BLaER1 treated with 17β-estradiol and CSF1 and Interleukin-3, amounts not matched to agents 10 nM and 100 nM (cell line): ENCODE results near the gene RSPH4A.
A peak's percentile ranks its signal among the peaks of the same experiment; 100 is the strongest.
"Not testable (repeated sequence)": the region's sequence is repeated elsewhere in the genome, so short reads cannot be mapped to it uniquely, and the experiment has no call there.

Experiments used
- H3K27ac ChIP-seq, 11 experiments: shearing (Covaris generic); formaldehyde crosslinking; 2 replicates each; pipeline ENCODE4 v1.8.1; 2022
- H3K27me3 ChIP-seq, 11 experiments: shearing (Covaris generic); formaldehyde crosslinking; 2 replicates each; pipeline ENCODE4 v1.8.1; 2022
- H3K36me3 ChIP-seq, 11 experiments: shearing (Covaris generic); formaldehyde crosslinking; 2 replicates each; pipeline ENCODE4 v1.8.1; 2022
- H3K4me1 ChIP-seq, 10 experiments: shearing (Covaris generic); formaldehyde crosslinking; 2 replicates each; pipeline ENCODE4 v1.8.1; 2022
- H3K4me2 ChIP-seq, 11 experiments: shearing (Covaris generic); formaldehyde crosslinking; 2 replicates each; pipeline ENCODE4 v1.8.1; 2022
- H3K4me3 ChIP-seq, 10 experiments: shearing (Covaris generic); formaldehyde crosslinking; 2 replicates each; pipeline ENCODE4 v1.8.1; 2022
- H3K9ac ChIP-seq, 11 experiments: shearing (Covaris generic); formaldehyde crosslinking; 2 replicates each; pipeline ENCODE4 v1.8.1; 2022
- H3K9me3 ChIP-seq, 11 experiments: shearing (Covaris generic); formaldehyde crosslinking; replicated peaks in 1 of 11; 2 replicates each; pipeline ENCODE4 v1.8.1; 2022
- H4K20me1 ChIP-seq, 11 experiments: shearing (Covaris generic); formaldehyde crosslinking; 2 replicates each; pipeline ENCODE4 v1.8.1; 2022
- Cebpa-rat ChIP-seq, 11 experiments: shearing (Covaris generic); IDR thresholded peaks; 2 replicates each; pipeline ENCODE4 v1.8.1; 2022

RSPH4A gene

DNA sequence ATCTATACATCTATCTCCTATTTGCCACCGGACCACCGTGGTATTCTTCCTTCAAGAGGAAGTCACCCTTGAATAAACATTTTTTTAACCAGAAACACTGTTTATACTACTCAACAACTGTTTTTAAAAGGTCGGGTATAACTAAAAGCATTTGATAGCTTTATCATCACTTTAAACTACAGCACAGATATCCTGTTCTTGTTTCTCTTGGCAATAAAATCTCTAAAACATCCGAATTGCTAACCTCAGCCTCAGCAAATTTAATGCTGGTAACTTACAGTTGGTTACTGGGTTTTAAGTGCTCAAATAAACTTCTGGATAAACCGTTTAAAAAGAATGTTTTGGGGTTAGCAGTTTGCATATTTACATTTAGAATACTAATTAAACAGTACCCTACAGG is 31.9 kb downstream of the RSPH4A start:
- Histone ChIP-seq H3K36me3 (peaks cover 56 to 84% (median 65%) of the 10 kb centered on the region in 11 experiments), H3K9me3 (0 out of 22 replicates have a peak, but pooled peaks cover 0 to 4% (median 0%) of the 10 kb centered on the region in 11 experiments), H3K4me1 (no peaks in the 10 kb centered on the region), H3K27me3 (no peaks in the 10 kb centered on the region), H3K4me2 (no peak overlapping the region), H3K4me3 (no peak overlapping the region), H3K27ac (no peak overlapping the region), H3K9ac (no peak overlapping the region), H4K20me1 (peaks cover 0 to 21% (median 5%) of the 10 kb centered on the region in 11 experiments; a peak in 9 of 22 replicates)
- no peak for TF ChIP-seq Cebpa-rat (IDR thresholded peaks at IDR 0.05)

DNA sequence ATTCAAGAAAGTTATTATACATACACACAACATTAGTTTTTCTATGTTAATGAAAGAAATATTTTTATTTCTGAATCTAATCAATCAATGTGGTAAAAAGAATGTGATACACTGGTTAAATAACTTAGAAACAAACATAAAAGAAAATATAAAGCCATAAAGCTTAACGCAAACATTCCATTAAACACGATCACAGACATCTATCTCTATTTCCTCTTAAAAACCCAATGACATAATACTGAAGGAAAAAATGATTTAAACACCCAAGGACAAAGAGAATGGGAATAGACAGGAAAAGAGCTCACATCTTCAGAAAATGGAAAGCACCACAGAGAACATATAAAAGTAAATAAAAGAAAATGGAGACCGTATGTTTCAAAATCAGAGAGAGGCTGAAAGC is 32.9 kb downstream of the RSPH4A start:
- Histone ChIP-seq H3K4me1 (no peaks in the 10 kb centered on the region), H3K27ac (no peak overlapping the region), H3K4me3 (no peak overlapping the region), H3K9me3 (no peaks in the 10 kb centered on the region), H3K9ac (no peak overlapping the region; a peak in 1 of 22 replicates), H3K4me2 (no peak overlapping the region), H3K36me3 (peaks cover 56 to 92% (median 73%) of the 10 kb centered on the region in 11 experiments), H3K27me3 (no peaks in the 10 kb centered on the region), H4K20me1 (peaks cover 0 to 24% (median 5%) of the 10 kb centered on the region in 11 experiments; a peak in 9 of 22 replicates)
- no peak for TF ChIP-seq Cebpa-rat (IDR thresholded peaks at IDR 0.05)

DNA sequence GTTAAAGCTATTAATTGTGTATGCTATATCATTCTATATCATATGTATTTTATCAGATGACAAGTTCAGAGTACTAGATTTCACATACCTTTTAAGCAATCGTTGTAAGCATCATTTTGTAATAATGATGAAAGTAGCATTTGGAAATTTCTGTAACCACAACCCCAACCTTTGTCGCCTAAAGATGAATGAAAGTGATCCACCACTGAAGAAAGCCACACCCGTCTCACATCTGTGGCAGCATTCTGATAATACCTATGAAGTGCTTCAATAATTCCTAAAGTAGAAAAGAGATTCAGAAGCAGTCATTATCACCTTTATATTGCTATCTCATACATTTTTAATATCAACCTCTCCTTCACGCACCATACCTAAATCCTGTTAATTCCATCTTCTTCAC is 35.6 kb downstream of the RSPH4A start:
- Histone ChIP-seq H3K4me1 (no peaks in the 10 kb centered on the region), H3K36me3 (peaks cover 65 to 97% (median 83%) of the 10 kb centered on the region in 11 experiments), H3K9me3 (no peaks in the 10 kb centered on the region), H4K20me1 (peaks cover 0 to 24% (median 0%) of the 10 kb centered on the region in 11 experiments; a peak in 8 of 22 replicates), H3K4me3 (no peak overlapping the region), H3K4me2 (no peak overlapping the region), H3K9ac (no peak overlapping the region), H3K27ac (no peak overlapping the region), H3K27me3 (no peaks in the 10 kb centered on the region)
- TF ChIP-seq Cebpa-rat (IDR thresholded peaks at IDR 0.05) = no peak

DNA sequence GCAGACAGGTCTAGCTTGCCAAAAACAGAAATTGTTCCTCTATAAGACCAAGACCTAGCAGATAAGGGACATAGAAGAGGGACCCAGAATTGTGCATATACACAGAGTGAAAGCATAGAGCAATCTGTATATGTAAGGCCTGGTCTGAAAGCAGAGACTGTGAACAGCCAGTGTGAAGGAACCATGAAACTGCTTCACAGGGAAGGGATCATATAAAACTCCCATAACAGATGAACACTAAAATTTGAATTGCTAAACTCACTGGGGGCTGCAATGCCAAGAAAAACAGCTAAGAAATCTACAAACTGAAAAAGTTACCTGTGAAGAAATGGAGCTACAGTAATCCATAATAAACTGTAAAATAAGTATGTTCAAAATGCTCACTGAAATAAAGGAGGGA is 45.3 kb downstream of the RSPH4A start:
- no peak for TF ChIP-seq Cebpa-rat (IDR thresholded peaks at IDR 0.05)
- Histone ChIP-seq H3K36me3 (peaks cover 40 to 93% (median 64%) of the 10 kb centered on the region in 11 experiments), H4K20me1 (peaks cover 32 to 90% (median 55%) of the 10 kb centered on the region in 11 experiments; a peak in 20 of 22 replicates), H3K4me1 (peaks cover 8 to 55% (median 17%) of the 10 kb centered on the region in 10 experiments), H3K27me3 (no peaks in the 10 kb centered on the region), H3K9me3 (no peaks in the 10 kb centered on the region), H3K4me3 (no peak overlapping the region), H3K4me2 (no peak overlapping the region), H3K27ac (no peak overlapping the region), H3K9ac (no peak overlapping the region)

DNA sequence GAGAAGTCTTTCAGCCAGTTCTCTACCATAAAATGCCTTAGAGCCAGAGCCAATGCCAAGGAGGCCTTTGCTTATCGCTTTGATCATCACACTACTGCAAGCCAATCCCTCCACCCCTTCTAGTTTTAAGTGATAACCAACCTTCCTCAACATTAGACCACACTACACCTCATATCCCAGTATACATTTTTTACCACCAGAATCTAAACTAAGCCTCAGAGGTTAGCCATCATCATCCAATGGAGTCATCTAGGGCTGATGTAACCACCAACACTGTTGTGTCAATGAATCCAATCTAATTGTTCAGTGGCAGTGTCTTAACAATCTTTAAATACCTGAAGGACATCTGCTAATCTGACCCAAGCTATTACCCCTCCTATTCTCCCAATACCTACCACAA is 45.9 kb downstream of the RSPH4A start:
- Histone ChIP-seq H3K4me3 (no peak overlapping the region), H3K27ac (no peak overlapping the region), H3K36me3 (peaks cover 34 to 88% (median 58%) of the 10 kb centered on the region in 11 experiments; a peak in 21 of 22 replicates), H4K20me1 (peaks cover 32 to 96% (median 60%) of the 10 kb centered on the region in 11 experiments; a peak in 20 of 22 replicates), H3K4me2 (peak overlapping the region in 2 of 11 experiments; percentile 10 to 43; a peak in 2 of 22 replicates), H3K27me3 (no peaks in the 10 kb centered on the region), H3K4me1 (peaks cover 13 to 61% (median 23%) of the 10 kb centered on the region in 10 experiments), H3K9ac (no peak overlapping the region), H3K9me3 (no peaks in the 10 kb centered on the region)
- no peak for TF ChIP-seq Cebpa-rat (IDR thresholded peaks at IDR 0.05)

DNA sequence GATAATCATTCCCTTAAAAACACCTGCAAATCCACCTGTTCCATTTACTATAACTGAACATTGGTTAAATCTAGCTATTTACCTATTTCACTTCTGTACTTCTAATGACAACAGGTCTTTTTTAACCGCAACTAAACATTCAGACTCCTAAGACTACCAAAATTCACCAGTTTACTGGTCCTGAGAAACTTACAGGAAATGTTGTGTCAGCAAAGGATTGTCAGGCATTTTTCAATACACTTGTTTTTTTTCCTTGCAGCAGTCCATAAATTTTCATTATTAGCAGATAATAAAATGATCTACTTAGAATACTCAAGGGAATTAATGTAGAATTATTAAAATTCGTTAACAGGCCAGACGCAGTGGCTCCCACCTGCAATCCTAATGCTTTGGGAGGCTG is 47.0 kb downstream of the RSPH4A start:
- Histone ChIP-seq H3K36me3 (peaks cover 23 to 77% (median 47%) of the 10 kb centered on the region in 11 experiments; a peak in 21 of 22 replicates), H3K27me3 (no peaks in the 10 kb centered on the region), H3K4me2 (peak overlapping the region in 2 of 11 experiments; percentile 17 to 22; a peak in 2 of 22 replicates), H3K9me3 (no peaks in the 10 kb centered on the region), H3K4me1 (peaks cover 13 to 61% (median 25%) of the 10 kb centered on the region in 10 experiments), H3K27ac (no peak overlapping the region), H3K4me3 (no peak overlapping the region), H4K20me1 (peaks cover 32 to 91% (median 60%) of the 10 kb centered on the region in 11 experiments; a peak in 20 of 22 replicates), H3K9ac (no peak overlapping the region)
- TF ChIP-seq Cebpa-rat (IDR thresholded peaks at IDR 0.05) = no peak

DNA sequence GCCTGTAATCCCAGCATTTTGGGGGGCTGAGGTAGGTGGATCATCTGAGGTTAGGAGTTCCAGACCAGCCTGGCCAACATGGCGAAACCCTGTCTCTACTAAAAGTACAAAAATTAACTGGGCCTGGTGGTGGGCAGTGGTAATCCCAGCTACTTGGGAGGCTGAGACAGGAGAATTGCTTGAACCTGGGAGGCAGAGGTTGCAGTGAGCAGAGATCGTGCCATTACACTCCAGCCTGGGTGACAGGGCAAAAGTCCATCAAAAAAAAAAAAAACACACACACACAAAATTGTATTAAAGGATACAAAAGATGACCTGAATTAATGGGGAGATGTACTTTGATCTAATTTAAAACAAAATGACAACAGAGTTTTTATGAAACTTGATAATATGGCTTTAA is 47.9 kb downstream of the RSPH4A start:
- H3K36me3 ChIP-seq = peaks cover 14 to 69% (median 38%) of the 10 kb centered on the region in 11 experiments; a peak in 21 of 22 replicates
- H4K20me1 ChIP-seq = peaks cover 31 to 82% (median 57%) of the 10 kb centered on the region in 11 experiments; a peak in 20 of 22 replicates
- H3K9ac ChIP-seq, H3K9me3 ChIP-seq, H3K27me3 ChIP-seq, H3K4me3 ChIP-seq, H3K27ac ChIP-seq: not testable (repeated sequence)
- H3K4me1 ChIP-seq = peaks cover 13 to 61% (median 25%) of the 10 kb centered on the region in 10 experiments
- peak overlapping the region in 3 of 11 experiments; percentile 8 to 48 (median 39); a peak in 3 of 22 replicates for H3K4me2 ChIP-seq

DNA sequence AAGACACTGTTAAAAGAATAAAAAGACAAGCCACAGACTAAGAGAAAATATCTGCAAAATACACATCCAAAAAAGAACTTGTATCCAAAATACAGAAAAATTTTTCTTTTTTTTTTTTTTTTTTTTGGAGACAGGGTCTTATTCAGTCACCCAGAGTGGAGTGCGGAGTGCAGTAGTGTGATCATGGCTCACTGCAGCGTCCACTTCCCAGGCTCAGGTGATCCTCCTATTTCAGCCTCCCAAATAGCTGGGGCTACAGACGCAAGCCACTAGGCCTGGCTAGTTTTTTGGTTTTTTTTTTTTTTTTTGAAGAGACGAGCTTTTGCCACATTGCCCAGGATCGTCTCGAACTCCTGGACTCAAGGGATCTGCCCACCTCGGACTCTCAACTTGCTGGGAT is 49.2 kb downstream of the RSPH4A start:
- Histone ChIP-seq H4K20me1 (peaks cover 23 to 69% (median 48%) of the 10 kb centered on the region in 11 experiments; a peak in 20 of 22 replicates), H3K4me2 (peak overlapping the region; percentile 73 to 95 (median 80)), H3K27ac (peak overlapping the region in 1 of 11 experiments; percentile 26; a peak in 1 of 22 replicates), H3K9ac (peak overlapping the region in 6 of 11 experiments; percentile 0 to 64 (median 40); a peak in 8 of 22 replicates), H3K9me3 (no peaks in the 10 kb centered on the region), H3K27me3 (no peaks in the 10 kb centered on the region), H3K36me3 (peaks cover 4 to 56% (median 26%) of the 10 kb centered on the region in 11 experiments; a peak in 16 of 22 replicates), H3K4me3 (peak overlapping the region; percentile 21 to 99 (median 40); a peak in 11 of 20 replicates), H3K4me1 (peaks cover 13 to 61% (median 25%) of the 10 kb centered on the region in 10 experiments)
- no peak for TF ChIP-seq Cebpa-rat (IDR thresholded peaks at IDR 0.05)

DNA sequence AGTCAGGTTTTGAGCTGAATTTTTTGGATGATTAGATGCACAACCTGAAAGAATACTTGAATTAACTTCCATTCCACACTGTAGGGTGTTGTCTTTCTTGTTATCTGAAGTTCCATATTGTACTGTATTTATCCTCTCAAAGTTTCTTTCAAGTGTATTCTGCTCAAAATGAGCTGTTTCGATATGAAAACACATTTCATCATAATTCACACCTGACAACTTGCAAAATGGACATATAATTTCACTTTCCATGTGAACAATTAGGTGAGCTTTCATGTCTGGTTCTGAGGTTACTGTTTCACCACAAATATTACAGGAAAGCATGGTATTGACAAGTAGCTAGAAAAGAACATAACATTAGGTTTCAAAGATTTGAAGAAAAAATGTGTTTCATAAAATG is 50.6 kb downstream of the RSPH4A start:
- Histone ChIP-seq H3K9me3 (no peaks in the 10 kb centered on the region), H3K9ac (peak overlapping the region in 7 of 11 experiments; percentile 5 to 57 (median 31); a peak in 12 of 22 replicates), H3K27ac (no peak overlapping the region; a peak in 1 of 22 replicates), H3K27me3 (no peaks in the 10 kb centered on the region), H3K36me3 (peaks cover 0 to 42% (median 18%) of the 10 kb centered on the region in 11 experiments; a peak in 14 of 22 replicates), H3K4me3 (peak overlapping the region; percentile 21 to 99 (median 40); a peak in 11 of 20 replicates), H4K20me1 (peaks cover 13 to 55% (median 36%) of the 10 kb centered on the region in 11 experiments; a peak in 20 of 22 replicates), H3K4me2 (peak overlapping the region; percentile 58 to 95 (median 79)), H3K4me1 (peaks cover 13 to 51% (median 25%) of the 10 kb centered on the region in 10 experiments)
- no peak for TF ChIP-seq Cebpa-rat (IDR thresholded peaks at IDR 0.05)
